Measurements from ENCODE around the gene HS6ST3. TPM values are rescaled to one million over a fixed set of nuclear protein-coding genes. Genes with fewer than 3 reads are reported as not detected.

HS6ST3 gene
- polyA plus RNA-seq, 2 donors: 0.12 to 0.25 TPM

- no peaks in the 10 kb centered on the region for H3K4me1 ChIP-seq (ENCODE audit: control insufficient read depth in 2 of 2, insufficient read depth in 2 of 2, low read length in 1 of 2)
- WGBS, 2 donors: 72 to 87% methylated on average over 5 of the region's 5 CpGs
- no peak overlapping the region for H3K27ac ChIP-seq (ENCODE audit: low read depth in 2 of 2, low read length in 1 of 2)
- peaks cover 0 to 3% of the 10 kb centered on the region in 2 donors for H3K9me3 ChIP-seq (ENCODE audit: control insufficient read depth in 2 of 2, insufficient read depth in 1 of 2, low read depth in 1 of 2, low read length in 1 of 2)
- no peak overlapping the region for H3K4me3 ChIP-seq (ENCODE audit: low read depth in 1 of 2, low read length in 2 of 2)
- H3K36me3 ChIP-seq (ENCODE audit: control insufficient read depth in 2 of 2, insufficient read depth in 2 of 2, low read length in 1 of 2): no peaks in the 10 kb centered on the region
- no peaks in the 10 kb centered on the region for H3K27me3 ChIP-seq (ENCODE audit: control insufficient read depth in 1 of 2, insufficient read depth in 2 of 2, low read length in 2 of 2)
These were observed 341.2 kb downstream of the HS6ST3 start for GRCh38 chr13:96431044-96431581.

GRCh38 chr13:96444676-96445075, 354.8 kb downstream of the HS6ST3 start:
- Histone ChIP-seq H3K4me1 (ENCODE audit: control insufficient read depth in 2 of 2, insufficient read depth in 2 of 2, low read length in 1 of 2) (no peaks in the 10 kb centered on the region), H3K4me3 (ENCODE audit: low read depth in 1 of 2, low read length in 2 of 2) (no peak overlapping the region), H3K27ac (ENCODE audit: low read depth in 2 of 2, low read length in 1 of 2) (no peak overlapping the region), H3K9me3 (ENCODE audit: control insufficient read depth in 2 of 2, insufficient read depth in 1 of 2, low read depth in 1 of 2, low read length in 1 of 2) (no peaks in the 10 kb centered on the region), H3K36me3 (ENCODE audit: control insufficient read depth in 2 of 2, insufficient read depth in 2 of 2, low read length in 1 of 2) (no peaks in the 10 kb centered on the region), H3K27me3 (ENCODE audit: control insufficient read depth in 1 of 2, insufficient read depth in 2 of 2, low read length in 2 of 2) (no peaks in the 10 kb centered on the region)
- WGBS, 2 donors: 49 to 54% methylated on average over 3 of the region's 3 CpGs

GRCh38 chr13:96449920-96450319, 360.0 kb downstream of the HS6ST3 start:
- H3K4me1 ChIP-seq (ENCODE audit: control insufficient read depth in 2 of 2, insufficient read depth in 2 of 2, low read length in 1 of 2): no peaks in the 10 kb centered on the region
- H3K27me3 ChIP-seq (ENCODE audit: control insufficient read depth in 1 of 2, insufficient read depth in 2 of 2, low read length in 2 of 2): no peaks in the 10 kb centered on the region
- 77 to 80% methylated on average over 1 of the region's 1 CpG for WGBS, 2 donors
- no peak overlapping the region for H3K27ac ChIP-seq (ENCODE audit: low read depth in 2 of 2, low read length in 1 of 2)
- H3K36me3 ChIP-seq (ENCODE audit: control insufficient read depth in 2 of 2, insufficient read depth in 2 of 2, low read length in 1 of 2): no peaks in the 10 kb centered on the region
- H3K9me3 ChIP-seq (ENCODE audit: control insufficient read depth in 2 of 2, insufficient read depth in 1 of 2, low read depth in 1 of 2, low read length in 1 of 2): no peaks in the 10 kb centered on the region
- no peak overlapping the region for H3K4me3 ChIP-seq (ENCODE audit: low read depth in 1 of 2, low read length in 2 of 2)

- Histone ChIP-seq H3K4me1 (ENCODE audit: control insufficient read depth in 2 of 2, insufficient read depth in 2 of 2, low read length in 1 of 2) (no peaks in the 10 kb centered on the region), H3K27ac (ENCODE audit: low read depth in 2 of 2, low read length in 1 of 2) (no peak overlapping the region), H3K27me3 (ENCODE audit: control insufficient read depth in 1 of 2, insufficient read depth in 2 of 2, low read length in 2 of 2) (no peaks in the 10 kb centered on the region), H3K9me3 (ENCODE audit: control insufficient read depth in 2 of 2, insufficient read depth in 1 of 2, low read depth in 1 of 2, low read length in 1 of 2) (no peaks in the 10 kb centered on the region), H3K4me3 (ENCODE audit: low read depth in 1 of 2, low read length in 2 of 2) (no peak overlapping the region), H3K36me3 (ENCODE audit: control insufficient read depth in 2 of 2, insufficient read depth in 2 of 2, low read length in 1 of 2) (no peaks in the 10 kb centered on the region)
- 60 to 65% methylated on average over 4 of the region's 4 CpGs for WGBS, 2 donors
These were observed 360.6 kb downstream of the HS6ST3 start for GRCh38 chr13:96450326-96451020.

- no peaks in the 10 kb centered on the region for H3K27me3 ChIP-seq (ENCODE audit: control insufficient read depth in 1 of 2, insufficient read depth in 2 of 2, low read length in 2 of 2)
- H3K27ac ChIP-seq (ENCODE audit: low read depth in 2 of 2, low read length in 1 of 2): no peak overlapping the region
- H3K4me3 ChIP-seq (ENCODE audit: low read depth in 1 of 2, low read length in 2 of 2): no peak overlapping the region
- no peaks in the 10 kb centered on the region for H3K36me3 ChIP-seq (ENCODE audit: control insufficient read depth in 2 of 2, insufficient read depth in 2 of 2, low read length in 1 of 2)
- H3K9me3 ChIP-seq (ENCODE audit: control insufficient read depth in 2 of 2, insufficient read depth in 1 of 2, low read depth in 1 of 2, low read length in 1 of 2): no peaks in the 10 kb centered on the region
- no peaks in the 10 kb centered on the region for H3K4me1 ChIP-seq (ENCODE audit: control insufficient read depth in 2 of 2, insufficient read depth in 2 of 2, low read length in 1 of 2)
- 19 to 20% methylated on average over 2 of the region's 2 CpGs for WGBS, 2 donors
These were observed 364.6 kb downstream of the HS6ST3 start for GRCh38 chr13:96454466-96454865.

GRCh38 chr13:96460609-96461008, 370.7 kb downstream of the HS6ST3 start:
- Histone ChIP-seq H3K27me3 (ENCODE audit: control insufficient read depth in 1 of 2, insufficient read depth in 2 of 2, low read length in 2 of 2) (no peaks in the 10 kb centered on the region), H3K4me1 (ENCODE audit: control insufficient read depth in 2 of 2, insufficient read depth in 2 of 2, low read length in 1 of 2) (no peaks in the 10 kb centered on the region), H3K27ac (ENCODE audit: low read depth in 2 of 2, low read length in 1 of 2) (no peak overlapping the region), H3K9me3 (ENCODE audit: control insufficient read depth in 2 of 2, insufficient read depth in 1 of 2, low read depth in 1 of 2, low read length in 1 of 2) (no peaks in the 10 kb centered on the region), H3K4me3 (ENCODE audit: low read depth in 1 of 2, low read length in 2 of 2) (no peak overlapping the region), H3K36me3 (ENCODE audit: control insufficient read depth in 2 of 2, insufficient read depth in 2 of 2, low read length in 1 of 2) (no peaks in the 10 kb centered on the region)
- WGBS, 2 donors: 52 to 59% methylated on average over 2 of the region's 2 CpGs

- Histone ChIP-seq H3K9me3 (ENCODE audit: control insufficient read depth in 2 of 2, insufficient read depth in 1 of 2, low read depth in 1 of 2, low read length in 1 of 2) (no peaks in the 10 kb centered on the region), H3K4me3 (ENCODE audit: low read depth in 1 of 2, low read length in 2 of 2) (no peak overlapping the region), H3K36me3 (ENCODE audit: control insufficient read depth in 2 of 2, insufficient read depth in 2 of 2, low read length in 1 of 2) (no peaks in the 10 kb centered on the region), H3K27ac (ENCODE audit: low read depth in 2 of 2, low read length in 1 of 2) (no peak overlapping the region), H3K27me3 (ENCODE audit: control insufficient read depth in 1 of 2, insufficient read depth in 2 of 2, low read length in 2 of 2) (no peaks in the 10 kb centered on the region), H3K4me1 (ENCODE audit: control insufficient read depth in 2 of 2, insufficient read depth in 2 of 2, low read length in 1 of 2) (no peaks in the 10 kb centered on the region)
- WGBS, 2 donors: 52 to 60% methylated on average over 10 of the region's 10 CpGs
These were observed 383.7 kb downstream of the HS6ST3 start for GRCh38 chr13:96473526-96474180.

- Histone ChIP-seq H3K4me1 (ENCODE audit: control insufficient read depth in 2 of 2, insufficient read depth in 2 of 2, low read length in 1 of 2) (no peaks in the 10 kb centered on the region), H3K4me3 (ENCODE audit: low read depth in 1 of 2, low read length in 2 of 2) (no peak overlapping the region), H3K27ac (ENCODE audit: low read depth in 2 of 2, low read length in 1 of 2) (no peak overlapping the region), H3K36me3 (ENCODE audit: control insufficient read depth in 2 of 2, insufficient read depth in 2 of 2, low read length in 1 of 2) (no peaks in the 10 kb centered on the region), H3K27me3 (ENCODE audit: control insufficient read depth in 1 of 2, insufficient read depth in 2 of 2, low read length in 2 of 2) (no peaks in the 10 kb centered on the region), H3K9me3 (ENCODE audit: control insufficient read depth in 2 of 2, insufficient read depth in 1 of 2, low read depth in 1 of 2, low read length in 1 of 2) (no peaks in the 10 kb centered on the region)
- 66 to 67% methylated on average over 7 of the region's 7 CpGs for WGBS, 2 donors
These were observed 384.3 kb downstream of the HS6ST3 start for GRCh38 chr13:96474181-96474557.

- Histone ChIP-seq H3K9me3 (ENCODE audit: control insufficient read depth in 2 of 2, insufficient read depth in 1 of 2, low read depth in 1 of 2, low read length in 1 of 2) (no peaks in the 10 kb centered on the region), H3K36me3 (ENCODE audit: control insufficient read depth in 2 of 2, insufficient read depth in 2 of 2, low read length in 1 of 2) (no peaks in the 10 kb centered on the region), H3K27ac (ENCODE audit: low read depth in 2 of 2, low read length in 1 of 2) (no peak overlapping the region), H3K4me3 (ENCODE audit: low read depth in 1 of 2, low read length in 2 of 2) (no peak overlapping the region), H3K4me1 (ENCODE audit: control insufficient read depth in 2 of 2, insufficient read depth in 2 of 2, low read length in 1 of 2) (no peaks in the 10 kb centered on the region), H3K27me3 (ENCODE audit: control insufficient read depth in 1 of 2, insufficient read depth in 2 of 2, low read length in 2 of 2) (no peaks in the 10 kb centered on the region)
- 50 to 61% methylated on average over 4 of the region's 4 CpGs for WGBS, 2 donors
These were observed 385.2 kb downstream of the HS6ST3 start for GRCh38 chr13:96475103-96475502.

- Histone ChIP-seq H3K4me3 (ENCODE audit: low read depth in 1 of 2, low read length in 2 of 2) (no peak overlapping the region), H3K36me3 (ENCODE audit: control insufficient read depth in 2 of 2, insufficient read depth in 2 of 2, low read length in 1 of 2) (no peaks in the 10 kb centered on the region), H3K4me1 (ENCODE audit: control insufficient read depth in 2 of 2, insufficient read depth in 2 of 2, low read length in 1 of 2) (no peaks in the 10 kb centered on the region), H3K27ac (ENCODE audit: low read depth in 2 of 2, low read length in 1 of 2) (no peak overlapping the region), H3K9me3 (ENCODE audit: control insufficient read depth in 2 of 2, insufficient read depth in 1 of 2, low read depth in 1 of 2, low read length in 1 of 2) (no peaks in the 10 kb centered on the region), H3K27me3 (ENCODE audit: control insufficient read depth in 1 of 2, insufficient read depth in 2 of 2, low read length in 2 of 2) (no peaks in the 10 kb centered on the region)
- WGBS, 2 donors: 53 to 66% methylated on average over 6 of the region's 6 CpGs
These were observed 391.6 kb downstream of the HS6ST3 start for GRCh38 chr13:96481482-96481881.

All from esophagus (tissue), 2 donors.